Tibial artery (tissue), 4 donors: ENCODE data around the gene RNPS1.

Experiments used
- DNase-seq, 2 donors: peaks; one replicate each; pipeline ENCODE4 v3.0.0-alpha.2; 2019
- H3K27ac ChIP-seq, 2 donors: fragments of 200-600 bp; sonication (generic) in 1 of 2; 1 replicate in 1 of 2; 2 replicates in 1 of 2; pipeline ENCODE4 v1.5.1; 2018 to 2019; ENCODE audit warnings: mild to moderate bottlenecking in 1 of 2
- H3K27me3 ChIP-seq, 2 donors: fragments of 200-600 bp; sonication (generic) in 1 of 2; one replicate each; pipeline versions ENCODE4 v1.5.1 to v1.6.0; 2016 to 2019
- H3K36me3 ChIP-seq, 3 donors: fragments of 200-600 bp; sonication (generic) in 2 of 3; one replicate each; pipeline ENCODE4 v1.5.1; 2016 to 2019; ENCODE audit warnings: mild to moderate bottlenecking in 2 of 3
- H3K4me1 ChIP-seq, 4 donors: fragments of 200-600 bp; sonication (generic) in 2 of 4; 1 replicate in 3 of 4; 2 replicates in 1 of 4; pipeline ENCODE4 v1.5.1; 2016 to 2019
- H3K4me3 ChIP-seq, 2 donors: fragments of 200-600 bp; sonication (generic) in 1 of 2; 1 replicate in 1 of 2; 2 replicates in 1 of 2; pipeline ENCODE4 v1.5.1; 2018 to 2019; ENCODE audit warnings: mild to moderate bottlenecking in 2 of 2
- H3K9me3 ChIP-seq, 3 donors: fragments of 200-600 bp; sonication (generic) in 1 of 3; one replicate each; pipeline ENCODE4 v1.5.1; 2016 to 2019
- CTCF ChIP-seq, 2 experiments: fragments of 200-600 bp in 1 of 2; fragments of 450-650 bp in 1 of 2; IDR thresholded peaks; one replicate each; pipeline ENCODE4 v1.5.1; 2017 to 2019; ENCODE audit warnings: antibody characterized with exemption in 2 of 2, mild to moderate bottlenecking in 1 of 2, moderate library complexity in 1 of 2
- intact Hi-C: fragments of 100-400 bp; cut with DNase I; formaldehyde crosslinking; loops from one replicate; pipeline ENCODE4 v1.15.0; 2023; ENCODE audit warnings: low total_unique reads

RNPS1 gene

DNA sequence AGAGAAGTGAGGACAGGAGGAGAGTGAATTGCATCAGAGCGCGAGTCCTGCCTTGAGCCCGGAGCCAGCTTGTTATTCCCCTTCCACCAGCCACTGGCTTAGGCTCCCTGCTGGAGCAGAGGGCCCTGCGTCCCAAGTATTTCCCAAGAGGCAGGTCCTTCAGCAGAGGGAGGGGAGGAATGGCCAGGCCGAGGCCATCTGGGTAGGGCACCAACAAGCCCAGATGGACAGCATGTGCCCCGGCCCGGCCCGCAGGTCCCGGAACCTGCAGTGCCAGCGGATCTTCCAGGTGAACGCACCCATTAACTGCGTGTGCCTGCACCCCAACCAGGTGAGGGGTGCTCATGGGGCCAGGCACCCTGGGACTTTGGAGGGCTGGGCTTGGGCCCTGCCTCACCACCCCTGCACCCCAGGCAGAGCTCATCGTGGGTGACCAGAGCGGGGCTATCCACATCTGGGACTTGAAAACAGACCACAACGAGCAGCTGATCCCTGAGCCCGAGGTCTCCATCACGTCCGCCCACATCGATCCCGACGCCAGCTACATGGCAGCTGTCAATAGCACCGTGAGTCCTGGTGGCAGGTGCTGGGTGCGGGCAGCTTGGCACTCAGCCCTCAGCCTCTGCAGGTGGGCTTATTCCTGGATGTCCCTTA is 61.0 kb downstream of the RNPS1 start:
- no peak overlapping the region for H3K27ac ChIP-seq
- no peak for DNase-seq
- no peaks in the 10 kb centered on the region for H3K9me3 ChIP-seq
- no peaks in the 10 kb centered on the region for H3K27me3 ChIP-seq
- H3K4me3 ChIP-seq, result peak overlapping the region in 1 of 2 donors; percentile 75
- no peak for TF ChIP-seq CTCF (IDR thresholded peaks at IDR 0.05)
- peaks cover 18 to 40% (median 25%) of the 10 kb centered on the region in 3 donors for H3K36me3 ChIP-seq
- intact Hi-C loops, result no loop called here
- peaks cover 0 to 18% (median 15%) of the 10 kb centered on the region in 4 donors for H3K4me1 ChIP-seq

DNA sequence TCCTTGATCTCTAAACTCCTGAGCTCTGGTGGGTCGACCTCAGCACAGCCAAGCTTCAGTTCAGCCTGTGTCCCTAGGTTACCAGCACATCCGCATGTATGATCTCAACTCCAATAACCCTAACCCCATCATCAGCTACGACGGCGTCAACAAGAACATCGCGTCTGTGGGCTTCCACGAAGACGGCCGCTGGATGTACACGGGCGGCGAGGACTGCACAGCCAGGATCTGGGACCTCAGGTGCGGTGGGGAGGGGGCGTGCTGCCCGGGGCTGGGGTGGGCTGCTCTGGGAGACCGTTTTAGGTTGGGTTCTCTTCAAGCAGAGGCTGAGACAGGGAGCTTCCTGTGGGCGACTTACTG is 61.5 kb downstream of the RNPS1 start:
- peaks cover 0 to 18% (median 13%) of the 10 kb centered on the region in 4 donors for H3K4me1 ChIP-seq
- intact Hi-C loops, result no loop called here
- H3K4me3 ChIP-seq, result peak overlapping the region; percentile 68 to 75
- H3K36me3 ChIP-seq, result peaks cover 18 to 40% (median 24%) of the 10 kb centered on the region in 3 donors
- no peaks in the 10 kb centered on the region for H3K9me3 ChIP-seq
- H3K27me3 ChIP-seq, result no peaks in the 10 kb centered on the region
- DNase-seq, result no peak
- H3K27ac ChIP-seq, result peak overlapping the region; percentile 94 to 95
- TF ChIP-seq CTCF (IDR thresholded peaks at IDR 0.05), result no peak

DNA sequence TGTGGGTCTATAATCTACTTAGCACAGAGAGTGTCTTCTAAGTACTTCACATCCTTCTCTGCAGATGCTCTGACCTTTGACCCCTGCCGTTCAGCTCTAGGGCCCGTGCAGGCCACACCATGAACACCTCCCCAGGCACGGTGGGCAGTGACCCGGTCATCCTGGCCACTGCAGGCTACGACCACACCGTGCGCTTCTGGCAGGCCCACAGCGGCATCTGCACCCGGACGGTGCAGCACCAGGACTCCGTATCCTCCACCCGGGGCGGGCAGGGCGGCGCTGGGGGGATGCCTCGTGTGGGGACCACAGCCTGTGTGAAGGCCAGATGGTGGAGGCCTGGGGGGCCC is 62.0 kb downstream of the RNPS1 start:
- Histone ChIP-seq H3K9me3 (no peaks in the 10 kb centered on the region), H3K27me3 (no peaks in the 10 kb centered on the region), H3K4me1 (peaks cover 0 to 18% (median 13%) of the 10 kb centered on the region in 4 donors), H3K36me3 (peaks cover 18 to 40% (median 24%) of the 10 kb centered on the region in 3 donors), H3K27ac (peak overlapping the region; percentile 94 to 95), H3K4me3 (peak overlapping the region; percentile 68 to 75)
- peak; percentile 29 to 75 for DNase-seq
- TF ChIP-seq CTCF (IDR thresholded peaks at IDR 0.05), result no peak
- intact Hi-C loops, result no loop called here

DNA sequence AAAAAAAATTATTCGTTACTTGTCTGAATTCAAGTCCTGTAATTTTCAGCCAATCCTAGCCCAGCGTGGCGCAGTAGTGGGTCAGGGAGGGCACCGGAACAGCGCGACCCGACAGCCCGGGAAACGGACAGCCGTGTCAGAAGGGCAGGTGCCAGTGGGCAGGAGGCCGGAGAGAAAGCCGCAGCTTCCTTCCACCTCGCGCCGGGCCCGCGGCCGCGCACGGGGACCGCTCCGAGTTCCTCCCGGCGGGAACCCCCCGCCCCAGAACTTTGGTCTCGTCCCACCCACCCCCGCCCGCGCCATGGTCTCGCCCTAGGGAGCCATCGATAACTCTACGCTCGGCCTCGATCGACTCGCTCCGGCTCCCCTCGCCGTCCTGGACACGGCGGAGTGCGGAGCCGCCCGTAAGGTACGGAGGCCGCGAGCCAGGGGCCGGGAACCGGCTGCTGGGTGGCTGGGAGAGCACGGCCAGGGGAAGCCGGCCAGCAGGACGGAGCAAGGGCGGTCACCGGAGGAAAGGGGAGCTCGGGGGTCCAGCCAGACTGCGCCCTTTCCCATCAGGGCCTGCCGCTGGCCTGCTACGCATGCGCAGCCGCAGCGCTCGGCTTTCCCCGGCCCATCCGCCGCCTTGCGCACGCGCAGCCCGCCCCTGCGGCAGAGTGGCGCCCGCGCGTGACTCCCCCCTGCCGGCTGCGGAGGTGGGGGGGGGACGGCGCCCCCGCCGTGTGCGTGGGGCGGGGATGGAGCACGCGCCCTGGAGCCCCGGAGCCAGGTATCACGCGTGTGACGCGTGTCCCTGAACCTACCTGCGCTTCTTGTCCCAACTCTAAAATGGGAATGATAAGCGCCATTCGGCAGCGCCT is 62.6 kb downstream of the RNPS1 start, which contains the start of gene MLST8:
TSS of gene MLST8 (plus strand) at position 351 of the 863 bp plus-strand sequence. CDS start 632 bp downstream, outside the sequence.
- Histone ChIP-seq H3K27ac (peak within 1 kb of the TSS; percentile 94 to 95), H3K27me3 (no peaks in the 10 kb centered on the region), H3K4me1 (peaks cover 0 to 18% (median 13%) of the 10 kb centered on the region in 4 donors), H3K36me3 (peaks cover 18 to 38% (median 24%) of the 10 kb centered on the region in 3 donors), H3K4me3 (peak within 1 kb of the TSS; percentile 68 to 75), H3K9me3 (no peaks in the 10 kb centered on the region)
- TF ChIP-seq CTCF (IDR thresholded peaks at IDR 0.05), result peak in 1 of 2 experiments; percentile 19
- intact Hi-C loops, result no loop called here
- peak; percentile 77 to 92 for DNase-seq

- intact Hi-C loops, result no loop called here
- no peak for DNase-seq
Measured at GRCh38 chr16:2204416-2205103, 63.4 kb downstream of the RNPS1 start.

More at GRCh38 chr16:2204416-2205103, 63.4 kb downstream of the RNPS1 start:
- peak overlapping the region; percentile 68 to 75 for H3K4me3 ChIP-seq
- H3K4me1 ChIP-seq, result peaks cover 0 to 18% (median 13%) of the 10 kb centered on the region in 4 donors
- no peaks in the 10 kb centered on the region for H3K9me3 ChIP-seq
- H3K27me3 ChIP-seq, result peaks cover 0 to under 1% of the 10 kb centered on the region in 2 donors
- no peak for TF ChIP-seq CTCF (IDR thresholded peaks at IDR 0.05)
- H3K27ac ChIP-seq, result peak overlapping the region; percentile 94 to 95
- peaks cover 18 to 30% (median 24%) of the 10 kb centered on the region in 3 donors for H3K36me3 ChIP-seq
